Renal cortex interstitium (tissue), 11 donors: Measurements from ENCODE around the gene SLC39A8. TPM values are rescaled to one million over a fixed set of nuclear protein-coding genes. Genes with fewer than 3 reads are reported as not detected.
"Not testable (repeated sequence)": the region's sequence is repeated elsewhere in the genome, so short reads cannot be mapped to it uniquely, and the experiment has no call there.

Experiments used
- DNase-seq, 11 donors: peaks; one replicate each; pipeline ENCODE4 v3.0.0-alpha.2; 2013; ENCODE audit warnings: low read depth in 9 of 11, low spot score in 4 of 11; ENCODE audit errors: extremely low read depth in 1 of 11
- polyA plus RNA-seq, 3 donors: library from polyadenylated mRNA; unstranded; fragments of 120-200 nt; gene quantifications; one replicate each; pipeline ENCODE4 v1.2.1, GENCODE V29; 2013; ENCODE audit not compliant: insufficient read length in 3 of 3

Gene SLC39A8
- polyA plus RNA-seq, 3 donors: 19.4 to 27.0 (median 23.2) TPM

DNA sequence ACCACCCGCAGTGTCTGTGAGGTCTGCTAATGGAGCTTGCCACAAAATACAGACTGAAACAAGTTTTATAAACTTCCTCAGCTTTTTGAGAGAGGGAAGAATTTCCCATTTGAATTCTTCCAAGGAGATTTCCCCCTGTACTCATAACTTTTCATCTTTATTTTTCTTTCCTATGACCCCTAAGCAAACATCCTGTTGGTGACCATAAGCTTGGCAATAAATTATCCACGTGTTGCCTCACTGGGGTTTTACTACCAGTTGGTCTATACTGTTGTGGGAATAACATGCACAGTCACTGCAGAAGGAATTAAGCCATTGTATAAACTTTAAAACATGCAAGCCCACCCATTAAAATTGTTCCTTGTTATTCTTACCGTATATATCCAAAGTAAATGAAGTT lies 86.2 kb downstream of the SLC39A8 start:
- no peak for DNase-seq

DNA sequence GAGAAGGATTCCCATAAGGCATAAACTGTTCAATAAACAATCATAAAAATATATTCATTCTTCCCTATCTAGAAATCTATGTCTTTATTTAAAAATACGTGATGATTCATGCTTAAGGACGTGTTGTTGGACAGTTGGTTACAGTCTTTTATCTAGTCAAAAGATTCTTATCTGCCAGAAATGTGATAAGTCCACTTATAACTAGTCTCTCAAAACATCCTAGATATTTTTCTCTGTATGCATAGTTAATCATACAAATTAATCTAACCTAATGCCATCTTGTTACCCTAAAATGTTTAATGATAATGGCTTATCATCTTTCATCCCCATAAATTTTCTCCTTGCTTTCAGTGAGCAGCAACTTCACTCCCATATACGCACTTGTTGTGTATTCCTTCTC lies 89.0 kb downstream of the SLC39A8 start:
- no peak for DNase-seq

DNA sequence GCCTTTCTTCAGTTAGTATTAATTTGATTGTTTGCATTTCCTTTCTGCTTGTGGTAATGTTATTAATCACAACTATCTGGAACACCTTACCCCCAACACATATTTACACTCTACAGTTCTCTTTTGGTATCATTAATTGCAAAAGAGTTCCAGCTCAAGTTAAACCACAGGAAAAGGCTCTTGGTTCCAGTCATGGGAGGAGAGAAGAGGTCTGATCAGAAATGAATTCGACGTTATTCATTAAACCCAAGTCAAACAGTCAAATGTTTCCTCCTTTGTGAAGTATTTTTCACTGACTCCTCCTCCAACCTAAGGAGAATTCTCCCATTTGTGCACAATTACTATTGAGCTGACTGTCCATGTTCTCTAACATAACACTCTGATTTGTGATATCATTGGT lies 91.4 kb downstream of the SLC39A8 start:
- DNase-seq: no peak

DNA sequence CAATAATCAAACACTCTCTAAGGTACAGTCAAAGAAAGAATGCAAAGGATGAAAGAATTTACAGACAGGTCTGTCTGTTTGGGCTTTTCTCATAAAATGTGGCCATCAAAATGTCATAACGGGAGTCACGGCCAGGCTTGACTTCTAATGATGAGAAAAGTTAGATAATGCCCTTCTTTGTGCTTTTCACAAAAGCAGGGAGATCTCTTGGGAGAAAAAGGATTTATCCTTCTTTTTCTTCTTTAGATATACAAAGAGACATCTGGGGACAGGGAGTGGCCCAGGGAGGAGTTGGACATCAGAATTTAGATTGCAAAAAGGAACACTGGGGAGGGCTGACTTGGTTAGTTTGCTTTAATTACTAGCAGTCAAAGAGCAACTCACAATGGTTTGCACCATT lies 93.1 kb downstream of the SLC39A8 start:
- no peak for DNase-seq

DNA sequence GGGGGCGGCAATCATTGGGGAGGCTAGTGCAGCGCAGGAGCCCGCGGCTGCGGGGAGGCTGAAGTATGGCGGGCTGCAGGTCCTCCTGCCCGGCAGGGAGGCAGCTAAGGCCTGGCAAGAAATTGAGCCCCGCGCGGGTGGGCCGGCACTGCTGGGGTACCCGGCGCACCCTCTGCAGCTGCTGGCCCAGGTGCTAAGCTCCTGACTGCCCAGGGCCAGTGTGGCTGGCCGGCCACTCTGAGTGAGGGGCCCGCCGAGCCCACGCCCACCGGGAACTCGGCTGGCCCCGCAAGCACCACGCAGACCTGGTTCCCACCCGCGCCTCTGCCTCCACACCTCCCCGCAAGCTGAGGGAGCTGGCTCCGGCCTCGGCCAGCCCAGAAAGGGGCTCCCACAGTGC lies 94.9 kb downstream of the SLC39A8 start:
- DNase-seq: no peak

DNA sequence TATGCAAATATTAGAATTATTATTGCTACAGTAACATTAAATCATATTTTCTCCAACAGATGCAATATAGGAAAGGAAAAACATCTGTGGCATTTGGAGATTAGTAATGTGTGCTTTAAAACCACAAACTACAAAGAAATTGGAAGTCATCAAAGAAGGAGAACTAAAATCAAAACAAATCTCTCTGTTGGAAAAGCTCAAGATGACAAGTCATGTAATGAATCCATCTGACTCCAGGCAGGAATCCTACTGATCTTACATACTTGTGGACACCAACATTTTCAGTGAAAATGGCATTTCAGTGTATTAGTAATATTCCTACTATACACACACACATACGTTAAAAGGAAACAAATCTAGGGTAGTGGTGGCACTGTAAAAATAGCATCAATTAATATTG lies 98.2 kb downstream of the SLC39A8 start:
- no peak for DNase-seq

DNA sequence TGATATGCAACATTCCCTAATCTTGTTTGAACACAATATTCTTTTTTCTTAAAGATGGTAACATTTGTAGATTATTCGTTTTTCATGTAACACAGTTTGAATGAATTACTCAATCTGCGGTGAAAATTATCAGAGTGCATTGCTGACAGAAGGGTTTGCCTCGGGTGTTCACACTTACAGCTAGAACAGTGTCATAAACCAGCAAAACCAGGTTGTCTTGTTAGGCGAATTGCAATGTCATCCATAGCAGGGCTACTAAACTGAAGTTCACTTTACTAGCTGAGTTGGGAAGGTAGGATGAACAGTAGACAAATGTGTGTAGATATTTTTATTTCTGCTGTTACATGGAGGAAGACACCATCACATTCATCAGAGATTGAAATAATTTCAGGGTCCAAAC lies 98.9 kb downstream of the SLC39A8 start:
- no peak for DNase-seq

DNA sequence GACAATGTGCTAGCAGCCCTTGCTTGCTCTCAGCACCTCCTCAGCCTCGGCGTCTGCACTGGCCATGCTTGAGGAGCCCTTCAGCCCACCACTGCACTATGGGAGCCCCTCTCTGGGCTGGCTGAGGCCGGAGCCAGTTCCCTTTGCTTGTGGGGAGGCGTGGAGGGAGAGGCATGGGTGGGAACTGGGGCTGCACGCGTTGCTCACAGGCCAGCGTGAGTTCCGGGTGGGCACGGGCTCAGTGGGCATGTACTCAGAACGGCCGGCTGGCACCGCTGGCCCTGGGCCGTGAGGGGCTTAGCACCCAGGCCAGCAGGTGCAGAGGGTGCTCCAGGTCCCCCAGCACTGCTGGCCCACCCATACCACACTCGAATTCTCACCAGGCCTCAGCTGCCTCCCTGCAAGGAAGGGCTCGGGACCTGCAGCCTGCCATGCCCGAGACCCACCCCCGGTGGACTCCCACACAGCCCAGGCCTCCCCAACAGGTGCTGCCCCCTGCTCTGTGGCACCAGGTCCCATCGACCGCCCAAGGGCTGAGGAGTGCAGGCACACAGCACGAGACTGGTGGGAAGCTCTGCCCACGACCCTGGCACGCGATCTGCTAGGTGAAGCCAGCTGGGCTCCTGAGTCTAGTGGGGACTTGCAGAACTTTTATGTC lies 100.3 kb downstream of the SLC39A8 start:
- DNase-seq: no peak

DNA sequence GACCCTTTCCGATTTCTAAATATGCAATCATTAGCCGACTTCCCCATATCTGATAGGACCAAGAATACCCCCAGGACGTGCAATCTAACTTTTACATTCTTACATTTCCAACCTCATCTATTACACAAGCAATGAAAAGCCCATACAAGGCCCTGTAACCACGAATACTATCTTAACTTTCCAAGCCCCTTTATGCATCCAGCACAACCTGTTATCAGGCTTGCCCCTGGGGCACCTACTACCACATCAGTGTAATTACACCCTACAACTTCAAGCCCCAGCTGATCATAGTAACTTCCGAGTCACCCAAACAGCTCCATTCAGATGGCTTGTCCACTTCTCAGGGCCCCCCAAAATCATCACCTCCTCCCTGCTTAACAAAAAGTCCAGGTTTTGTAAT lies 102.0 kb downstream of the SLC39A8 start:
- DNase-seq: not testable (repeated sequence)

DNA sequence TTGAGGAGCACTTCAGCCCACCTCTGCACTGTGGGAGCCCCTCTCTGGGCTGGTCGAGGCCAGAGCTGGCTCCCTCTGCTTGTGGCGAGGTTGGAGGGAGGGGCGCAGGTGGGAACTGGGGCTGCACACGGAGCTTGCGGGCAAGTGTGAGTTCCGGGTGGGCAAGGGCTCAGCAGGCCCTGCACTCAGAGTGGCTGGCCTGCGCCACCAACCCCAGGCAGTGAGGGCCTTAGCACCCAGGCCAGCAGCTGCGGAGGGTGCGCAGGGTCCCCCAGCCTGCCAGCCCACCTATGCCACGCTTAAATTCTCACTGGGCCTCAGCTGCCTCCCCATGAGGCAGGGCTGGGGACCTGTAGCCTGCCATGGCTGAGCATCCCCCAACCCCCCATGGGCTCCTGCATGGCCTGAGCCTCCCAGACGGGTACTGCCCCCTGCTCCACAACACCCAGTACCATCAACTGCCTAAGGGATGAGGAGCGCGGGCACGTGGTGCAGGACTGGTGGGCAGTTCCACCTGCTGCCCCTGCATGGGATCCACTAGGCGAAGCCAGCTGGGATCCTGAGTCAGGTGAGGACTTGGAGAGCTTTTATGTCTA lies 110.9 kb downstream of the SLC39A8 start:
- no peak for DNase-seq

DNA sequence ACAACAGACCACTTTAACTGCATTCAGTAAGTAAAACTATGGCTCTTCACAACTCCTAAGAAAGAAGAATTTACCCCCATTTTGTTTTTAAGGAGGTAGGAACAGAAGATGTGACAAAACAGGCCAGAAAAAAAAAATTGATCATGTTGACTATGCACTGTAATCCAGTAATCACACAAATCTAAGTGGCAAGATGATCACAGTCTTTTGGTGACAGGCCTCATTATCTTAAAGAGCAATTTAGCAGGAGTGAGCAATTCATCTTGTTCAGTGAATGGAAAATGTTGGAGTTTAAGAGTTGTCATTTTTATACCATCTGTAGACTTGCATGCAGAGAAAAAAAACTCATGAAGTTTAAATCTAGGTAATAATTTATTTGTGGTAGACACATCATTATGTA lies 115.1 kb downstream of the SLC39A8 start:
- DNase-seq: no peak

DNA sequence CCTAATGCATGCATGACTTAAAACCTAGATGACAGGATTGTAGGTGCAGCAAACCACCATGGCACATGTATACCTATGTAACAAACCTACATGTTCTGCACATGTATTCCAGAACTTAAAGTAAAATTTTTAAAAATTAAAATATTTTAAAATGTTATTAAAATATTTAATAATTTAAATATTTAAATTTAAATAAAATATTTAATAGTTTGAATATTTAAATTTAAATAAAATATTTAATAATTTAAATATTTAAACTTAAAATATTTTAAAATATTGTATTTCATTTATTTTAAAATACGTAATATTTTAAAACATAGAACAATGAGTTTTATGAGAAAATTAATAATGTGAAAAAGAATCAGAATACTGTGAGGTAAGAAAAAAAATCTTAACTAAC lies 117.9 kb downstream of the SLC39A8 start:
- no peak for DNase-seq

DNA sequence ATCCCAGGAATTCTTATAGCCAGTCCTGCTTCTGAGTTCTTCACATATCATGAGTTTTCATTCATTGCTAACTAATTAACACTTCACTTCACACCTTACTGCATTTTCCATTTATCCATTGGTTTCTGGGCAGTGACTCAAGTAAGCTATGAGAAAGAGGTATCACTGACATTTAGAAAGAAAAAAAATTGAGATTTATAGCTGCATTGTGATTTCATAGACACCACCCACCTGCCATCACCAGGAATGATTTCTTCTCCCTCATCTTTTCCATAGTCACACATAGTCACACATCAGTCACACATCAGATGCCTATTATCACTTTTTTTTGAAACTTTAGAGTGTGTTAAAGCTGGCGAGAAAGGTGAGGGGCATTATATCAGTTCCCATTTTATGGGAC lies 121.8 kb downstream of the SLC39A8 start:
- DNase-seq: no peak

DNA sequence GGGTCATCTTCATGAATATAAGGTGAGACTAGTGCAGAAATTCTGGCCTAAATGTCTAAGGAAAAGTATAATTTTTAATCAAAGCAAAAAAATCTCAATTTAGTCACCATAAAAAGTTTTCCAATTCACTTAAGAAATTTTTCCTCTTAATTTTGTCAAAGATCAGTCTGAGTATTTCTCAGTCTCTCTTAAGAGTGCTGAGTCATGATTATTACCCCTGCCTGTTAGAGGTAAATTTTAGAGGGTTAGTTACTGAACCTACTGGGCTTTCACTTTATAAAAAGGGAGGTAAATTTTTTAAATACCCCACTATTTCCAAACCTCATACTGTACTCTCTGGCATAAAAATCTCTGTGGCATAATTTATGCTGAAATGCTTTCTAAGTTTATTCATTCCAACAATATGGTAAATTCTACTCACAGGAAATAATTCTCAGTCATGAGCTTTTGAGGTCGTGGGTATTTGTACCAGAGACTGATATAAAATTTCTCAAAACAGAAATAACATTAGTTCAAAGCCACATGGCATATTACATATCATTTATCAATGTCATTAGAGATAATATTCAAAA lies 122.4 kb downstream of the SLC39A8 start:
- no peak for DNase-seq

DNA sequence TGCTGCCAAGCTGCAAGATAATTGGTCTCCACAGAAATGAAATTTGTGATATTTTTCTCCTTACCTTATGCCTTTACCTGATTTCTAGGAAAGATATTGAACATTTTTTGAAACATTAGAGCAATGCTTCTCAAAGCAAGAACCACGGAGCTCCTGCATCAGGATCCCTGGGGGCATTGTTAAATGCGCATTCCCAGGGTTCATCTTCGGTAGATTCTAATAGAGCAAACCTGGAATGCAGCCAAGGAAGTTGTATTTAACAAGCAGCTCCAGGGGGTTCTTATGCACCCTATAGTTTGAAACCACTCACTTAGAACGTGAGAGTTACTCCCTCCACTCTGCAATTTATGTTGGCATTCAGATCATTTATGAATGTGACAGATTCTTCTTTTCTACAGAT lies 126.2 kb downstream of the SLC39A8 start:
- no peak for DNase-seq

DNA sequence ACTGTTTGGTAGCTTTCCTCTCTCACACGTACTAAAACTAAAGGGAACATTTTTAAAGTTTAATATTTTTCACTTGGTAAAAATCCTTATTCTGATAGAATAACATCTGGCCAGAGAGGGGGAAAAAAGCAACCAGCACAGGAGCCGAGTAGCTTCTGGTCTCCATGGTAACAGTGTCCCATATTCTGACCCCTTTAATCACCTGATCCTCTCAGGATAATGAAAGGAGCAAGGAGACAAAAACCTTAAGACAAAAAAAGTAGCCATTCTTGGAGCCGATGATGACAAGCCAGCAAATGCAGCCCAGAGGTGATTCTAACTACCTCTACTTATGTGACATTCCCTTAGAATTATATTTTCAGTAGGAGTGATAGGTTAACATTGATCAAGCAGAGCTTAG lies 126.6 kb downstream of the SLC39A8 start:
- no peak for DNase-seq

DNA sequence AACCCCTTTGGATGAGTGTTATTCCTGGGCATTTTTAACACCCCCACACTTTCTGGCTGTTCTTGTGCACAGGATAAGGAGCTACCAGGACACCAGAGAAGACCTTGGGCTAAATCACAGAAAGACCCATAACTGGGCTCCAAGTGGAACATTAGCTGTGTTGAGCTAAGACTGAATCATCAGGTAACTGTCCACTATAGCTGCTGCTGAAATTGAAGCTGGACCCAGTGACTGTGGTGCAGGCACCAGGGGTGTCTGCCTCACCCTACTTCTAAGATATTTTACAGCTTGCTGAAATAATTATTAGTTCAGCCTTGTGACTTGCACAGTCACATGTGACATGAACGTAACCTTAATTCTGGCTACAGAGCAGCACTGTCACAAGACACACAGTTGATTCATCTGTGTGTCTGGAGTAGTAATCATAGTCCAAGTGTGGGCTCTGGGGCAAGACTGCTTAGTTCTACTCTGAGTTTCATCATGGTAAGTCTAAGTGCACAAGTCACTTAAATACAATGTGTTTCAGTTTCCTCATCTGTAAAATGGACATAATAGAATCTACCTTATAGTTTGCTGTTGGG lies 127.4 kb downstream of the SLC39A8 start:
- DNase-seq: no peak

DNA sequence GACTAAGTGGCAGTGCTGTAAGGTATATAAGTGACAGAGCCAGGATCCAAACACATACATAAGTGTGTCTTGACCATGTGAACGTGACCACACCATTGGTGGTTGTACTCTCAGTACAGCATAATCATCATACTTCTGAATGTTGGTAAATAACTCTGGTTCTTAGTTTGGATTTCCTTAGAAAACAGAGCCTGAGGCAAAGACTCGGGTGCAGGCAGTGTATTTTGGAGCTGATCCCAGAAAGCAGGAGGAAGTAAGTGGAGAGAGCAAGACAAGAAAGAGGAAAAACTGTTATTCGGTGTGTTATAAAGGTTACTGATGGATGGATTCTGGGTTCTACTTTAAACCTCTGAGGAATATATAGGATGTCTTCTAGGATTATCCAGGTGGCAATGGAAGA lies 127.9 kb downstream of the SLC39A8 start:
- DNase-seq: no peak

DNA sequence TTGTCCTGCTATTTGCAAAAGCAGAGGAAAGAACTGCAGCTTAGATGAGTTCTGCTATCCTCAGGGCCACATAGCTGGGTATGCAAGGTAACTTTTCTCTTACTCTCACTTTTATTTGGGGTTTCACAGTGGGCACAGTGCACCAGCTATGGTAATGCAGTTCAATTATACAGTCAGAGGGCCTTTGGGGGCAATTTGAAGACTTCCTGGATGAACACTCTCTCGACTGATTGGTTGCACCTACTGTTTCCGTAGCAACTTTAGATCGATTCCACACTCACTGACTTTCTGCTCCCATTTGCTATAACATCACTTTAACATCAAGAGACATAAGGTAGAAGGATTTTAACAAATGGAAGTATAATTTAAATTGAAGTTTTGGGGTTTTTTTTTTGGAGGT lies 128.6 kb downstream of the SLC39A8 start:
- no peak for DNase-seq

DNA sequence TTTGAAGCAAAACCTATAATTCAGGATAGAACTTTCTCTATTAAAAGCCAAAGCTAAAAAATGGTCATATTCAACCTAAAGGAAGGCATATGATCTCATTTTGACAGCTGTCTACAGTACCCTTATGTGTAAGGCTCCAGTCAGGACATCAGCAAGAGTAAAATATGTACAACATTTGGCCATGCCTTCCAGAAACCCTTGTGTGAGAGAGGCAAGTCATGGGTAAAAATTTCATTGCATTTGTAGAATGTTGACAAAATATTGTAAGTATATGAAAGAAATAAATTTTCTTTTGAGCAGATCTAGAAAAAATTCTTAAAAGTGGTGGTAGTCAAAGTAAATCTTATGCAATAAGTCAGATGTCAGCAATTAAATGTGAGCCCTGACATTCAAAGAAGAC lies 132.3 kb downstream of the SLC39A8 start:
- DNase-seq: no peak
